Osteocyte (in vitro differentiated cells): ENCODE data around the gene PKNOX2. TPM values are rescaled to one million over a fixed set of nuclear protein-coding genes. Genes with fewer than 3 reads are reported as not detected.

Experiments
- DNase-seq: peaks from one replicate; pipeline ENCODE4 v3.0.0; 2021; ENCODE audit warnings: mixed read lengths; ENCODE audit not compliant: unreplicated experiment; ENCODE audit errors: extremely low spot score
- H3K27ac Mint-ChIP-seq: one replicate; pipeline ENCODE4 v1.8.0; 2021; ENCODE audit warnings: mild to moderate bottlenecking, mixed read lengths; ENCODE audit not compliant: unreplicated experiment
- H3K27me3 Mint-ChIP-seq: one replicate; pipeline ENCODE4 v1.8.0; 2021; ENCODE audit warnings: mixed read lengths; ENCODE audit not compliant: unreplicated experiment
- H3K36me3 Mint-ChIP-seq: one replicate; pipeline ENCODE4 v1.8.0; 2021; ENCODE audit warnings: mixed read lengths; ENCODE audit not compliant: unreplicated experiment
- H3K4me1 Mint-ChIP-seq: one replicate; pipeline ENCODE4 v1.8.0; 2021; ENCODE audit warnings: mixed read lengths; ENCODE audit not compliant: unreplicated experiment
- H3K4me3 Mint-ChIP-seq: one replicate; pipeline ENCODE4 v1.8.0; 2021; ENCODE audit warnings: mild to moderate bottlenecking, moderate library complexity, mixed read lengths; ENCODE audit not compliant: unreplicated experiment
- H3K9me3 Mint-ChIP-seq: one replicate; pipeline ENCODE4 v1.8.0; 2021; ENCODE audit warnings: mixed read lengths; ENCODE audit not compliant: unreplicated experiment
- CTCF ChIP-seq: fragments of 200-600 bp; sonication (generic); IDR thresholded peaks from 2 replicates; pipeline ENCODE4 v1.5.0; 2021; ENCODE audit warnings: antibody characterized with exemption, mild to moderate bottlenecking, moderate library complexity
- total RNA-seq: library from RNA; stranded (reverse); gene quantifications from 2 replicates; pipeline ENCODE4 v1.2.1, GENCODE V29; 2021

The PKNOX2 gene
- total RNA-seq, 1 donor from 2014 or later: 89.3 TPM

- H3K4me1 Mint-ChIP-seq: peaks cover 15% of the 10 kb centered on the region
- no peak for TF ChIP-seq CTCF
- no peak for DNase-seq
- peaks cover 40% of the 10 kb centered on the region for H3K36me3 Mint-ChIP-seq
- H3K27me3 Mint-ChIP-seq: no peaks in the 10 kb centered on the region
- no peak overlapping the region for H3K4me3 Mint-ChIP-seq
- no peaks in the 10 kb centered on the region for H3K9me3 Mint-ChIP-seq
- H3K27ac Mint-ChIP-seq: no peak overlapping the region
These were observed 215.4 kb downstream of the PKNOX2 start for GRCh38 chr11:125379981-125380380.

- H3K27me3 Mint-ChIP-seq: no peaks in the 10 kb centered on the region
- no peak for TF ChIP-seq CTCF
- H3K4me1 Mint-ChIP-seq: peaks cover 10% of the 10 kb centered on the region
- H3K4me3 Mint-ChIP-seq: no peak overlapping the region
- H3K36me3 Mint-ChIP-seq: peaks cover 39% of the 10 kb centered on the region
- H3K9me3 Mint-ChIP-seq: no peaks in the 10 kb centered on the region
- H3K27ac Mint-ChIP-seq: no peak overlapping the region
- no peak for DNase-seq
These were observed 216.3 kb downstream of the PKNOX2 start for GRCh38 chr11:125380756-125381445.

- H3K4me1 Mint-ChIP-seq: peaks cover 7% of the 10 kb centered on the region
- H3K9me3 Mint-ChIP-seq: no peaks in the 10 kb centered on the region
- no peak overlapping the region for H3K4me3 Mint-ChIP-seq
- no peak for TF ChIP-seq CTCF
- no peaks in the 10 kb centered on the region for H3K27me3 Mint-ChIP-seq
- DNase-seq: no peak
- H3K27ac Mint-ChIP-seq: no peak overlapping the region
- H3K36me3 Mint-ChIP-seq: peaks cover 39% of the 10 kb centered on the region
These were observed 217.0 kb downstream of the PKNOX2 start for GRCh38 chr11:125381499-125382044.

GRCh38 chr11:125382314-125382791 lies 217.8 kb downstream of the PKNOX2 start:
- Mint-ChIP-seq H3K36me3 (peaks cover 36% of the 10 kb centered on the region), H3K9me3 (no peaks in the 10 kb centered on the region), H3K4me1 (no peaks in the 10 kb centered on the region), H3K27ac (no peak overlapping the region), H3K4me3 (no peak overlapping the region), H3K27me3 (no peaks in the 10 kb centered on the region)
- DNase-seq: no peak
- no peak for TF ChIP-seq CTCF

- Mint-ChIP-seq H3K4me1 (no peaks in the 10 kb centered on the region), H3K4me3 (no peak overlapping the region), H3K36me3 (peaks cover 39% of the 10 kb centered on the region), H3K9me3 (no peaks in the 10 kb centered on the region), H3K27me3 (no peaks in the 10 kb centered on the region), H3K27ac (no peak overlapping the region)
- TF ChIP-seq CTCF: no peak
- no peak for DNase-seq
These were observed 218.3 kb downstream of the PKNOX2 start for GRCh38 chr11:125382822-125383221.
